Body of pancreas (tissue), 4 donors: ENCODE measurements around the gene ISM2. TPM values are rescaled to one million over a fixed set of nuclear protein-coding genes. Genes with fewer than 3 reads are reported as not detected.
"Not testable (repeated sequence)": the region's sequence is repeated elsewhere in the genome, so short reads cannot be mapped to it uniquely, and the experiment has no call there.

Source experiments
- ATAC-seq: fragments of 150-250 bp; one replicate; pipeline ENCODE4 v1.9.1; 2016
- DNase-seq, 4 donors: peaks; one replicate each; pipeline ENCODE4 v3.0.0-alpha.2; 2019
- H3K27ac ChIP-seq, 4 donors: fragments of 200-600 bp; sonication (generic); 1 replicate in 3 of 4; 2 replicates in 1 of 4; pipeline versions ENCODE4 v1.5.1 to v1.6.1; 2016 to 2019; ENCODE audit warnings: mild to moderate bottlenecking in 1 of 4, mixed read lengths in 1 of 4, moderate library complexity in 1 of 4
- H3K27me3 ChIP-seq, 2 donors: fragments of 200-600 bp; sonication (generic); one replicate each; pipeline ENCODE4 v1.6.0; 2016; ENCODE audit warnings: mild to moderate bottlenecking in 1 of 2
- H3K36me3 ChIP-seq, 2 donors: fragments of 200-600 bp; sonication (generic); replicated peaks in 1 of 2; 2 replicates each; pipeline ENCODE4 v1.5.1; 2016; ENCODE audit warnings: low read depth in 2 of 2; ENCODE audit not compliant: insufficient read depth in 1 of 2
- H3K4me1 ChIP-seq: fragments of 200-600 bp; sonication (generic); one replicate; pipeline ENCODE4 v1.6.0; 2016
- H3K4me3 ChIP-seq, 2 donors: fragments of 200-600 bp; sonication (generic); 1 replicate in 1 of 2; 2 replicates in 1 of 2; pipeline ENCODE4 v1.5.1; 2016 to 2019
- H3K9me3 ChIP-seq, 3 donors: fragments of 200-600 bp; sonication (generic); 1 replicate in 2 of 3; 2 replicates in 1 of 3; pipeline ENCODE4 v1.5.1; 2016
- CTCF ChIP-seq, 7 experiments: fragments of 450-650 bp in 4 of 7; fragments of 200-600 bp in 3 of 7; sonication (generic) in 3 of 7; IDR thresholded peaks; one replicate each; pipeline ENCODE4 v1.5.1; 2016 to 2019; ENCODE audit warnings: antibody characterized with exemption in 7 of 7
- POLR2A ChIP-seq, 3 donors: fragments of 450-650 bp; IDR thresholded peaks; one replicate each; pipeline ENCODE4 v1.6.1; 2016; ENCODE audit warnings: antibody characterized with exemption in 3 of 3, mild to moderate bottlenecking in 2 of 3
- WGBS, 2 donors: methylation state at CpG; one replicate each; pipeline ENCODE4 v1.1.5; 2017; 5-methylcytosine and 5-hydroxymethylcytosine counted together
- intact Hi-C: fragments of 100-400 bp; cut with DNase I; formaldehyde crosslinking; loops from one replicate; pipeline ENCODE4 v1.15.1; 2023
- total RNA-seq, 2 donors: library from RNA; depleted of rRNA; stranded (reverse); fragments of >200 nt; gene quantifications; one replicate each; pipeline ENCODE4 v1.1.0, GENCODE V29; 2016

The ISM2 gene
- total RNA-seq, 2 donors from 2014 or later = not detected

- DNase-seq = no peak
- H3K27me3 ChIP-seq = no peaks in the 10 kb centered on the region
- no peak overlapping the region for H3K27ac ChIP-seq
- H3K4me1 ChIP-seq = peaks cover 4% of the 10 kb centered on the region
- TF ChIP-seq CTCF (IDR thresholded peaks at IDR 0.05) (no peak), POLR2A (IDR thresholded peaks at IDR 0.05) (no peak)
- intact Hi-C loops = no loop called here
- no peak overlapping the region for H3K4me3 ChIP-seq
- 64% methylated on average over 5 of the region's 5 CpGs for whole genome bisulfite sequencing, 2 donors
- no peak for ATAC-seq
- no peaks in the 10 kb centered on the region for H3K9me3 ChIP-seq
- H3K36me3 ChIP-seq = no peaks in the 10 kb centered on the region
Measured at GRCh38 chr14:77543240-77543551, 44.6 kb upstream of the ISM2 start.

- no peaks in the 10 kb centered on the region for H3K27me3 ChIP-seq
- no peaks in the 10 kb centered on the region for H3K36me3 ChIP-seq
- no peak for ATAC-seq
- H3K9me3 ChIP-seq = no peaks in the 10 kb centered on the region
- intact Hi-C loops = no loop called here
- 72 to 73% methylated on average over 10 to 11 of the region's 11 CpGs for WGBS, 2 donors
- no peak overlapping the region for H3K27ac ChIP-seq
- H3K4me3 ChIP-seq = no peak overlapping the region
- no peak for TF ChIP-seq CTCF (IDR thresholded peaks at IDR 0.05)
- no peak for TF ChIP-seq POLR2A (IDR thresholded peaks at IDR 0.05)
- DNase-seq = no peak
- peaks cover 4% of the 10 kb centered on the region for H3K4me1 ChIP-seq
Measured at GRCh38 chr14:77542421-77543239, 44.0 kb upstream of the ISM2 start.

- intact Hi-C loops = no loop called here
- Histone ChIP-seq H3K27me3 (no peaks in the 10 kb centered on the region), H3K4me3 (no peak overlapping the region), H3K9me3 (no peaks in the 10 kb centered on the region), H3K27ac (no peak overlapping the region), H3K36me3 (no peaks in the 10 kb centered on the region), H3K4me1 (peaks cover 4% of the 10 kb centered on the region)
- 88 to 94% methylated on average over 4 of the region's 4 CpGs for WGBS, 2 donors
- TF ChIP-seq POLR2A (IDR thresholded peaks at IDR 0.05) (no peak), CTCF (IDR thresholded peaks at IDR 0.05) (no peak)
- no peak for DNase-seq
- no peak for ATAC-seq
Measured at GRCh38 chr14:77541905-77542304, 43.3 kb upstream of the ISM2 start.

- H3K9me3 ChIP-seq, H3K36me3 ChIP-seq, H3K4me1 ChIP-seq, H3K27ac ChIP-seq, H3K4me3 ChIP-seq, ATAC-seq, H3K27me3 ChIP-seq, DNase-seq, intact Hi-C loops: not testable (repeated sequence)
- WGBS, 2 donors = 58 to 63% methylated on average over 5 of the region's 5 CpGs
Measured at GRCh38 chr14:77536951-77537350, 38.3 kb upstream of the ISM2 start.

GRCh38 chr14:77531071-77531470 lies 32.5 kb upstream of the ISM2 start:
- DNase-seq = no peak
- no peaks in the 10 kb centered on the region for H3K9me3 ChIP-seq
- no peaks in the 10 kb centered on the region for H3K4me1 ChIP-seq
- no peak for ATAC-seq
- no peak overlapping the region for H3K27ac ChIP-seq
- TF ChIP-seq POLR2A (IDR thresholded peaks at IDR 0.05) (no peak), CTCF (IDR thresholded peaks at IDR 0.05) (no peak)
- H3K4me3 ChIP-seq = no peak overlapping the region
- H3K27me3 ChIP-seq = no peaks in the 10 kb centered on the region
- intact Hi-C loops = no loop called here
- no peaks in the 10 kb centered on the region for H3K36me3 ChIP-seq
